SK-N-MC (cell line): ENCODE data around the gene SYNGAP1.
A peak's percentile ranks its signal among the peaks of the same experiment; 100 is the strongest.

Experiments
- DNase-seq: peaks from one replicate; pipeline ENCODE4 v3.0.0-alpha.2; 2011; ENCODE audit warnings: low read depth, low spot score
- H3K27ac ChIP-seq: fragments of 200-600 bp; sonication (generic); 2 replicates; pipeline ENCODE4 v1.5.1; 2016; ENCODE audit warnings: mixed run types
- H3K36me3 ChIP-seq: fragments of 200-600 bp; sonication (generic); 2 replicates; pipeline ENCODE4 v1.6.1; 2017; ENCODE audit warnings: antibody characterized with exemption, low read length, mixed read lengths; ENCODE audit not compliant: insufficient read depth
- H3K4me3 ChIP-seq: fragments of 200-600 bp; sonication (generic); 2 replicates; pipeline ENCODE4 v1.5.1; 2016
- H3K9ac ChIP-seq: fragments of 200-600 bp; sonication (generic); 2 replicates; pipeline ENCODE4 v1.8.0; 2017; ENCODE audit warnings: mixed run types, mixed read lengths; ENCODE audit not compliant: insufficient read length
- H3K9me3 ChIP-seq: fragments of 200-600 bp; sonication (generic); 2 replicates; pipeline ENCODE4 v1.6.1; 2017; ENCODE audit warnings: low read depth, mild to moderate bottlenecking, antibody characterized with exemption, low read length, moderate library complexity, mixed read lengths
- EZH2 ChIP-seq: fragments of 200-600 bp; sonication (generic); IDR thresholded peaks from one replicate; pipeline ENCODE4 v1.6.1; 2017; ENCODE audit warnings: antibody characterized with exemption
- FOXP2 ChIP-seq: optimal IDR thresholded peaks from 2 replicates; pipeline ENCODE3; 2011; ENCODE audit warnings: mild to moderate bottlenecking, moderate library complexity; ENCODE audit not compliant: insufficient read depth; ENCODE audit errors: extremely low read length, control extremely low read depth
- POLR2AphosphoS5 ChIP-seq: IDR thresholded peaks from 2 replicates; pipeline ENCODE4 v1.6.1; 2012; ENCODE audit warnings: mild to moderate bottlenecking, low read depth, low read length, borderline replicate concordance

Gene SYNGAP1

GRCh38 chr6:33425668-33426577 lies 6.1 kb downstream of the SYNGAP1 start:
- H3K27ac ChIP-seq = peak overlapping the region; percentile 79
- peak; percentile 64 for TF ChIP-seq POLR2AphosphoS5
- no peak for TF ChIP-seq FOXP2
- DNase-seq = no peak
- H3K9ac ChIP-seq = peak overlapping the region; percentile 77
- no peaks in the 10 kb centered on the region for H3K9me3 ChIP-seq
- H3K4me3 ChIP-seq = peak overlapping the region; percentile 78
- H3K36me3 ChIP-seq = no peaks in the 10 kb centered on the region

GRCh38 chr6:33426590-33427511 lies 7.0 kb downstream of the SYNGAP1 start:
- Histone ChIP-seq H3K4me3 (peak overlapping the region; percentile 78), H3K9ac (no peak overlapping the region), H3K36me3 (no peaks in the 10 kb centered on the region), H3K9me3 (no peaks in the 10 kb centered on the region), H3K27ac (no peak overlapping the region)
- TF ChIP-seq FOXP2 (no peak), EZH2 (no peak), POLR2AphosphoS5 (no peak)
- no peak for DNase-seq

GRCh38 chr6:33427585-33428223 lies 7.8 kb downstream of the SYNGAP1 start:
- no peaks in the 10 kb centered on the region for H3K36me3 ChIP-seq
- H3K4me3 ChIP-seq = peak overlapping the region; percentile 83
- no peak overlapping the region for H3K9ac ChIP-seq
- no peak for TF ChIP-seq EZH2
- no peak for TF ChIP-seq FOXP2
- DNase-seq = no peak
- H3K27ac ChIP-seq = no peak overlapping the region
- H3K9me3 ChIP-seq = no peaks in the 10 kb centered on the region

- no peak for DNase-seq
- H3K9ac ChIP-seq = peak overlapping the region; percentile 7
- H3K9me3 ChIP-seq = no peaks in the 10 kb centered on the region
- peak overlapping the region; percentile 6; the same call in 1 of the 2 replicates for H3K27ac ChIP-seq
- TF ChIP-seq EZH2 = no peak
- no peak for TF ChIP-seq FOXP2
- no peak for TF ChIP-seq POLR2AphosphoS5
- H3K36me3 ChIP-seq = no peaks in the 10 kb centered on the region
- H3K4me3 ChIP-seq = peak overlapping the region; percentile 83
These were observed 8.5 kb downstream of the SYNGAP1 start for GRCh38 chr6:33428224-33428965.

- Histone ChIP-seq H3K36me3 (no peaks in the 10 kb centered on the region), H3K27ac (peak overlapping the region; percentile 6; the same call in 1 of the 2 replicates), H3K9me3 (no peaks in the 10 kb centered on the region), H3K4me3 (peak overlapping the region; percentile 83), H3K9ac (peak overlapping the region; percentile 7)
- TF ChIP-seq EZH2 (no peak), FOXP2 (no peak), POLR2AphosphoS5 (no peak)
- no peak for DNase-seq
These were observed 9.3 kb downstream of the SYNGAP1 start for GRCh38 chr6:33428966-33429749.

- peak overlapping the region; percentile 54; the same call in 1 of the 2 replicates for H3K27ac ChIP-seq
- no peak overlapping the region for H3K9ac ChIP-seq
- H3K4me3 ChIP-seq = no peak overlapping the region; the same call in 1 of the 2 replicates
- no peak for DNase-seq
- TF ChIP-seq FOXP2 = no peak
- TF ChIP-seq POLR2AphosphoS5 = no peak
- no peak for TF ChIP-seq EZH2
- no peaks in the 10 kb centered on the region for H3K9me3 ChIP-seq
- no peaks in the 10 kb centered on the region for H3K36me3 ChIP-seq
These were observed 9.8 kb downstream of the SYNGAP1 start for GRCh38 chr6:33429750-33430052.

- H3K9me3 ChIP-seq = no peaks in the 10 kb centered on the region
- peak overlapping the region; percentile 54; the same call in 1 of the 2 replicates for H3K27ac ChIP-seq
- H3K9ac ChIP-seq = no peak overlapping the region
These were observed 10.5 kb downstream of the SYNGAP1 start for GRCh38 chr6:33430334-33430733.

More at GRCh38 chr6:33430334-33430733, 10.5 kb downstream of the SYNGAP1 start:
- Histone ChIP-seq H3K4me3 (peak overlapping the region; percentile 56; the same call in 1 of the 2 replicates), H3K36me3 (no peaks in the 10 kb centered on the region; the same call in 1 of the 2 replicates)
- DNase-seq = no peak
- TF ChIP-seq POLR2AphosphoS5 = no peak
- no peak for TF ChIP-seq FOXP2
- no peak for TF ChIP-seq EZH2
